Fibroblast of pulmonary artery (primary cell): Measurements from ENCODE around the gene LPIN3.

Experiments used
- DNase-seq: peaks from one replicate; pipeline ENCODE4 v3.0.0-alpha.2; 2010; ENCODE audit warnings: low read depth
- H3K4me3 ChIP-seq: replicated peaks from 2 replicates; pipeline ENCODE4 v1.5.1; 2011; ENCODE audit warnings: low read depth, mild to moderate bottlenecking, control low read depth, low read length, moderate library complexity
- TF ChIP-seq, protein P1 (sequence below): IDR thresholded peaks from 2 replicates; pipeline ENCODE4 v1.5.1; 2011; ENCODE audit warnings: mild to moderate bottlenecking, control low read depth, low read length, inconsistent platforms; ENCODE audit errors: missing control alignments

Gene LPIN3, protein sequence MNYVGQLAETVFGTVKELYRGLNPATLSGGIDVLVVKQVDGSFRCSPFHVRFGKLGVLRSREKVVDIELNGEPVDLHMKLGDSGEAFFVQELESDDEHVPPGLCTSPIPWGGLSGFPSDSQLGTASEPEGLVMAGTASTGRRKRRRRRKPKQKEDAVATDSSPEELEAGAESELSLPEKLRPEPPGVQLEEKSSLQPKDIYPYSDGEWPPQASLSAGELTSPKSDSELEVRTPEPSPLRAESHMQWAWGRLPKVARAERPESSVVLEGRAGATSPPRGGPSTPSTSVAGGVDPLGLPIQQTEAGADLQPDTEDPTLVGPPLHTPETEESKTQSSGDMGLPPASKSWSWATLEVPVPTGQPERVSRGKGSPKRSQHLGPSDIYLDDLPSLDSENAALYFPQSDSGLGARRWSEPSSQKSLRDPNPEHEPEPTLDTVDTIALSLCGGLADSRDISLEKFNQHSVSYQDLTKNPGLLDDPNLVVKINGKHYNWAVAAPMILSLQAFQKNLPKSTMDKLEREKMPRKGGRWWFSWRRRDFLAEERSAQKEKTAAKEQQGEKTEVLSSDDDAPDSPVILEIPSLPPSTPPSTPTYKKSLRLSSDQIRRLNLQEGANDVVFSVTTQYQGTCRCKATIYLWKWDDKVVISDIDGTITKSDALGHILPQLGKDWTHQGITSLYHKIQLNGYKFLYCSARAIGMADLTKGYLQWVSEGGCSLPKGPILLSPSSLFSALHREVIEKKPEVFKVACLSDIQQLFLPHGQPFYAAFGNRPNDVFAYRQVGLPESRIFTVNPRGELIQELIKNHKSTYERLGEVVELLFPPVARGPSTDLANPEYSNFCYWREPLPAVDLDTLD

DNA sequence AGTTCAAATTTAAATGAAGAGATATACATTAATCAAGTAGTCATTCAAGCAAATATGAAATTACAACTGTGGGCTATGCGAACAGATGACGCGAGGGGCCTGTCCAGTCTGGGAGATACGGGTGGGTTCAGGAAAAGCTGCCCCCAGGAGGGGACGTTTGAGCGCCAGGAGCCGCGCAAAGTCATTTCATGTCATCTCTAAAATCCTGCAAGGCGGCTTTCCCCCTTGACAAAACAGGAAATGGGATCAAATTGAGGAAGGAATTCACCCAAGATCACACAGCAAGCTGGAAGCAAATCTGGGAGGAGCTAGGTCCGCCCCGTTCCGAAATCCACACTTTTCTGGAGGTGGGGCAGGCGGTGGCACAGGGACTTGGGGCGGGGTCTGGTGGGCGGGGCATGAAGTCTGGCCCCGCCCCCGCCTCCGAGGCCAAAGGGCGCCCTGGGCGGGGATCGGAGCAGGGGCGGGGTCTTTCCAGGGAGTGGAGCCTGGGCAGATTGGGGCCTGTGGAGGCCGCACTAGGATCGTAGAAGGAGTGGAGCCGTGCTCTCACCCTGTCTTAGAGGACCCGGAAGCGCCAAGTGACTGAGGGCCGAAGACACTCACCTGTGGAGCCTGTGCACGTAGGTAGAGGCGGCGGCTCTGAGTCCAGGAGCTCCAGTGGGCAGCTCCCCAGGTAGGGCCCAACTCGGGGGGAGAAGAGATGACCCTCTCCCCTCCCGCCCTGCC is at the start of gene LPIN3:
Gene LPIN3 (plus strand): TSS at position 495 of the 729 bp plus-strand sequence. CDS start 4,983 bp downstream, outside the sequence.
- peak within 1 kb of the TSS; percentile 55 for H3K4me3 ChIP-seq
- TF ChIP-seq, protein P1, sequence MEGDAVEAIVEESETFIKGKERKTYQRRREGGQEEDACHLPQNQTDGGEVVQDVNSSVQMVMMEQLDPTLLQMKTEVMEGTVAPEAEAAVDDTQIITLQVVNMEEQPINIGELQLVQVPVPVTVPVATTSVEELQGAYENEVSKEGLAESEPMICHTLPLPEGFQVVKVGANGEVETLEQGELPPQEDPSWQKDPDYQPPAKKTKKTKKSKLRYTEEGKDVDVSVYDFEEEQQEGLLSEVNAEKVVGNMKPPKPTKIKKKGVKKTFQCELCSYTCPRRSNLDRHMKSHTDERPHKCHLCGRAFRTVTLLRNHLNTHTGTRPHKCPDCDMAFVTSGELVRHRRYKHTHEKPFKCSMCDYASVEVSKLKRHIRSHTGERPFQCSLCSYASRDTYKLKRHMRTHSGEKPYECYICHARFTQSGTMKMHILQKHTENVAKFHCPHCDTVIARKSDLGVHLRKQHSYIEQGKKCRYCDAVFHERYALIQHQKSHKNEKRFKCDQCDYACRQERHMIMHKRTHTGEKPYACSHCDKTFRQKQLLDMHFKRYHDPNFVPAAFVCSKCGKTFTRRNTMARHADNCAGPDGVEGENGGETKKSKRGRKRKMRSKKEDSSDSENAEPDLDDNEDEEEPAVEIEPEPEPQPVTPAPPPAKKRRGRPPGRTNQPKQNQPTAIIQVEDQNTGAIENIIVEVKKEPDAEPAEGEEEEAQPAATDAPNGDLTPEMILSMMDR, result no peak
- DNase-seq, result peak; percentile 87

DNA sequence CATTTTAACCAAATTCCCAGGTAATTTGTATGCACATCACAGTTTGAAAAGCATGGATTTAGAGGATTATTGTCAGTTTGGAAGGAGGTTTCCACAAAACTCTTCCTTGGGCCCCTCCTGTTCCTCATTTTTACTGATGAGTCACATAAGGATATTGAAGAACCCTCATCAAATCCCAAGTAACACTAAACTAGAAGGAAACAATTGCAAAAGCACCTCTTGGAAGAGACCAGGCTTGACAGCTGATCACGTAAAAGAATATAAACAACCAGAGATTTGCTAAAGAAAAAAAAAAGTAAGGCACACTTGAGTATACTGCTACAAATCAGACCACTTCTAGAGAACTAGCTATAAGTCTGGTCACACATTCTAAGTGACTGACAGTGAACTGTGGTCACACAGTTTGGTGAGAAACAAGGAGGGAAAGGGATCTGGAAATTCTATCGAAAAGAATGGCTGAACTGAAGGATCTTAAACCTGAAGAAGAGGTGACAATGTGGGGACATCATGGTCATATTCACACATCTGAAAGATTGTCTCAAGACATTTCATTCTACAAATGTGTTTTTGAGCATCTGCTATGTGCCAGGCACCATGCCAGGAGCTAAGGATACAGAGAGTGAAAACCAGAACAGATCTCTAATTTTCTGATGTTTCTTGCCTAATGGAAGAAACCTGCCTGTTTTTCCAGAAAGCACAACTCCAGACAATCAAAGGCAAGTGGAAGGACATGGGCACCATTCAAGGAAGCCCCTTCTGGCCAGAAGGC is 47.2 kb upstream of the LPIN3 start:
- H3K4me3 ChIP-seq, result no peak overlapping the region
- TF ChIP-seq, protein P1, result no peak

DNA sequence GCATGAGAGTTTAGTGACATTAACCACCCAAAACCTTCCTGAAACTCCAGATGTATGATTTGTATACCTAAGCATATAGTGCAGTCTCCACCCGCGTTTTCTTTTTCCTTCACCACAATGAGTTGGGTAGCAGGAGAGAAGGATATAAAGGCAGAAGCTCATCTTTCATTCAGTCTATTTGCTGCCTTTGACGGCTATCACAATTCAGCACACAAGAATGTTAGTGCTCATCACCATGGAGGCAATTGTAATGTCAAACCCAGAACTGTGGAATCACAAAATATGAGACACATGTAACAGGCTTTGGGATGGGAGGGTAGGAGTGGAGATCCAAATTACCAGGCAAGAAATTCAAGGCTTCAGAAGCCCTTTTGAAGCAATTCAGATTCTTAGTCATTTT is 40.7 kb upstream of the LPIN3 start:
- no peak for DNase-seq
- no peak overlapping the region for H3K4me3 ChIP-seq
- TF ChIP-seq, protein P1, result no peak

More for the DNA sequence above, 47.2 kb upstream of the LPIN3 start:
- peak; percentile 62 for DNase-seq

DNA sequence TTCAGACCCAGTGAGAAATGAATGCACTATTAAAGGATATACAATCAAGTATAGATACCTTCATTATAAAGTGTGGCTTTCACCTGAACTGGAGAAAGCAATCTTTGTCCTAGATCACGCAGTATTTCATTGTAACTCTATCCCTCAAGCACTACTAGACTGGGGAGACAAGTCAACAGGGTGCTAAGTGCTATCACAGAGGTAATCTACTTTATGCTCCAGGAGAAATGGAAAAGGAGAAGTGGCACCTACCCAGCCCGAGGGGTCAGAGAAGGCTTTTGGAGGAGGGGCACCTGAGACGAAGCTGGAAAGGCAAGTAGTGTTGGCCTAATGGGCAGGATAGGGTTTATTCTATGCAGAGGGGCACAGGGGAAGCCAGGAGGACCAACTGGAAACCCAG is 40.2 kb upstream of the LPIN3 start:
- DNase-seq, result no peak
- H3K4me3 ChIP-seq, result no peak overlapping the region
- TF ChIP-seq, protein P1, result no peak

DNA sequence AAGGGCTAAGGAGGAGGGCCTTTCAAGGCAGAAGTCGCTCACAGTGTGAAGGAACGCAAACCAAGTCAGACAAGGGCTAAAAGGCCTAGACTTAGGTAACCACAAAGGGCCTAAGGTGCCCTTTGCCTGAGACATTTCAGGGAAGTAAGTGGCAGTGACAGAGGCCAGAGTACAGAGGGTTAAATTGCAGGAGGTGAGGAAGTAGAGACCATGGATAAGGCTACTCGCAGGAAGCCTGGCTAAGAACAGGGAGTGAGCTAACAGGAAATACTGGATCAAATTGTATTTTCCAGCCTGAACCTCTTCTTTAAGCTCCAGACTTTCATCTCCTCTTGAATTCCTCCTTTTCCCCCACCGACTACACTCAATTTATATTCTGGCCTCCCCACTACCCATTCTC is 39.7 kb upstream of the LPIN3 start:
- H3K4me3 ChIP-seq, result no peak overlapping the region
- DNase-seq, result no peak
- TF ChIP-seq, protein P1, result no peak

DNA sequence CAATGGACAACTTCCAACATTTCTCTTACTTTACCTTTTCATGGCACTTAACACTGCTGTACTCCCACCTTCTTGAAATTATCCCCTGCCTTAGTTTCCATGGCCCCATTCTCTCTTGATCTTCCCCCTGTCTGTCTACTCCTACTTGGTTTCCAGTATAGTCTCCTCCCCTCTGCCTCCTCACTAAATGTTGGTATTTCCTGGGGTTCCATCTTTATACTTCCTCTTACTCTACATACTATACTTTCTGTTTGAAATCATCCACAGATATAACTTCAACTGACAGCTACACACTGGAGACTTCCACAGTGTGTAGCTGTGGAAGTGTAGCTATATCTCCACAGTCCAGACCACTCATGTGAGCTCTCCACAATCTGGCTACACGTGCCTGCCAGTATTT is 36.6 kb upstream of the LPIN3 start:
- no peak overlapping the region for H3K4me3 ChIP-seq
- DNase-seq, result no peak
- TF ChIP-seq, protein P1, result no peak
